CD4-positive, alpha-beta T cell treated with Interferon alpha-2 for 1 hour (primary cell): ENCODE data around the gene PADI4.
A peak's percentile ranks its signal among the peaks of the same experiment; 100 is the strongest.
"Not testable (repeated sequence)": the region's sequence is repeated elsewhere in the genome, so short reads cannot be mapped to it uniquely, and the experiment has no call there.

ENCODE experiments used
- DNase-seq, 2 donors: peaks; one replicate each; pipeline ENCODE4 v3.0.0-alpha.2; 2020 to 2022

The PADI4 gene

DNA sequence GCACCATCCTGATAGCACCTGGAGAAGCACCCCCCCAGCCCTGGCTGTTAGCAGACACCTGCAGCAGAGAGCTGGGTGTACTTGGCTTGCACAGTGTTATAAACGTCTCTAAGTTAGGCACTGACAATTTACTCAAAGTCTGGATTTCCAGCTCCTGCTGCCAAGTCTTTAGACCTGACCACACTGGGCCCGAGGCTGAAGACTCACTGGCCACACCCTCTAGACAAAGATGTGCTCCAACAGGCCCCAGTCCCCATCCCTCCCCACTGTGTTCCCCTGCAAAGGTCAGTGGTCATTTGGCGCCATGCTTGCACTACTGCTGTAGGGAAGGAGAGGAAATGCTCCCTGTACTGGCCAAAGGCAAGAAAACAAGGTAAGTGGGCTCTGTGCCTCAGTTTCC lies 95.1 kb downstream of the PADI4 start:
- DNase-seq, result no peak

DNA sequence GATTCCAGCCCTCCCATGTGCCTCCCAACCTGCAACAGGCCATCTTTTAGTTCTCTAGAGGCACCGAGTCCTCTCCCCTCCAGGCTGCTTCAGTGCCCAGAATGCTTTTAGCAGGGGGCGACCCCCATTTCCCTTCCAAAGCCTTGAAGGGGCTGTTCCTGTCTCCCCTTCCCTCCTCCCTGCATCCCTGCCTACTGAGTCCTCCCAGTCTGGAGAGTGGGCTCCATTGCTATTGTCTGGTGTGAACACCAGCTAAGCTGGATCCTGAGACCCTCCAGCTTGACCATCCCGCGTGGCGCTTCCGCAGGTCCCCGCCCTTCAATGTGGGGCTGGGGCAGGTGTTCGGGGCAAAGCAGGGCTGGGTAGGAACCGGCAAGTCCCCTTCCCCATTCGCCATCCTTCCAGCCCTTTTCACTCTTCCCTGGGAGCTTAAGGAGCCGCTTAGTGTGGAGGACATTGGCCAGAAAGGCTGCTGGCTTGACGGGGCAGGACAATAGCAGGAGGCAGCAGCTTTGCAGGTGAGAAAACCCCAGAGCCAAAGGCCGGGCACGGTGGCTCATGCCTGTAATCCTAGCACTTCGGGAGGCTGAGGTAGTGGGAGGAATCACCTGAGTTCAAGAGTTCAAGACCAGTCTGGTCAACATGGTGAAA lies 96.2 kb downstream of the PADI4 start:
- DNase-seq, result no peak

- no peak for DNase-seq
These were observed 96.8 kb downstream of the PADI4 start for GRCh38 chr1:17404820-17405219.

GRCh38 chr1:17405898-17406759 lies 98.1 kb downstream of the PADI4 start:
- peak; percentile 36 to 38 for DNase-seq

DNA sequence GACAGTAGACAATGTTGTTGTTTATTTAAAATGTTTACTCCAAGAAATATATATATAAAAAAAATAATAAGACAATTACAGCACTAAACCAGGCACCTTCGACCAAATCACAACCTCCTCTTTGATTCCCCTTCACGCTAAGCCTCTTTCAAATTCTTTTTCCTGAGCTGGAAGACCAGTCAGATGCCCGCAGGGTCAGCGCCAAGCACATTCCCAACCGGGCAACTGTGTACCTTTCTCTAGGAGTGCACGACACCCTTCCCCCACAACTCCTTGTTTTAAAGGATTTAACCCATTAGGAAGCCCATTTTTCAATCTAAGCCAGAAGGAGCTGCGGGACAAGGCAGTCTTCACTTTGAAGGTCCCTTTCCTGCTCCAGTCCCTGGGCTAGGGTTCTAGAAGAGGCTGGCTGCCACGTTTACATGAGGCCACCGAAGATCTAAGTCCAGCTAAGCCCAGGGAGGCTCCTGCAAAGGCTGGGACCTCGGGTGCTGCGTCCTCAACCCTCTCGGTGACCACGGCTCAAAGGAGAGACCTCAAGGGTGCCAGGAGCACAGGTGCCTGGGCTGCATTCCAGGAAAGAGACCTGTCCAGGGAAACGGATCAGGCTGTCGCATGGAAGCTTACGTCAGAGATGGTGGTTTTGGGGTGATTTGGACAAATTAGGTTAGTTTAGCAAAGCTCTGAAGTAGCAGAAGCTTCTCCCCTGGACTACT lies 98.9 kb downstream of the PADI4 start:
- DNase-seq, result not testable (repeated sequence)

- not testable (repeated sequence) for DNase-seq
These were observed 100.0 kb downstream of the PADI4 start for GRCh38 chr1:17407786-17408514.

DNA sequence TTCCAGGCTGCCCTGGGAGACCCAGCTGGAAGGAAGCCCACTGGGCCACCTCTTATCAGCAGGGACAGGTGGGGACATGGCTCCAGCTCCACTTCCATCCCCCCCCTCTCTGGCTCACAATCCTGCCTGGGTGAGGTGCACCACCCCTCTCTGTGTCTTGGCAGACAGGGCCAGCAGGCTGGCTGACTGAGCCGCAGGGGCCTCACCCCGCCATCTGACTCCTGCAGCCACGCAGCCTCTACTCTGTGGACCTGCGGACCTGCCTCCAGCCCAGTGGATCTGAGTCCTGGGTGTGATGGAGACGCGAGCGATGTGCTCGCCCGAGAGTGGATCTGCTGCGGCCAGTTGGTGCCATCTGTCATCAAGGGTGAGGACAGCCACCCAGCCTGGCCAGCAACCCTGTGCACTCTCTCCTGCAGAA lies 101.4 kb downstream of the PADI4 start:
- DNase-seq, result no peak

- DNase-seq, result no peak
These were observed 104.3 kb downstream of the PADI4 start for GRCh38 chr1:17412093-17412870.
